ACHN (cell line): ENCODE data around the gene COQ9.
"Not testable (repeated sequence)": the region's sequence is repeated elsewhere in the genome, so short reads cannot be mapped to it uniquely, and the experiment has no call there.

Source experiments
- DNase-seq: peaks from one replicate; pipeline ENCODE4 v3.0.0-alpha.2; 2015
- in situ Hi-C: cut with HindIII; loops from 2 replicates; pipeline ENCODE4 v1.10.0; 2017; ENCODE audit warnings: low sequenced_read_pairs, low pct_ligation_motif_present, low pct_unique_long_range_greater_than_20kb

The COQ9 gene

GRCh38 chr16:57447186-57447962 is at the start of gene COQ9, which contains the start of gene CIAPIN1:
Gene COQ9, plus strand, starts transcription at chr16:57447479. Its CDS starts 27 bp downstream, at chr16:57447506.
Gene CIAPIN1, minus strand, starts transcription at chr16:57447385. Its CDS starts 6,457 bp downstream, at chr16:57440928.
- in situ Hi-C loops = no loop called here
- peak; percentile 97 for DNase-seq

- in situ Hi-C loops, DNase-seq: not testable (repeated sequence)
Observed at GRCh38 chr16:57397493-57397892, 49.8 kb upstream of the COQ9 start.

- DNase-seq = no peak
- in situ Hi-C loops = no loop called here
Observed at GRCh38 chr16:57401943-57402640, 45.2 kb upstream of the COQ9 start.

DNA sequence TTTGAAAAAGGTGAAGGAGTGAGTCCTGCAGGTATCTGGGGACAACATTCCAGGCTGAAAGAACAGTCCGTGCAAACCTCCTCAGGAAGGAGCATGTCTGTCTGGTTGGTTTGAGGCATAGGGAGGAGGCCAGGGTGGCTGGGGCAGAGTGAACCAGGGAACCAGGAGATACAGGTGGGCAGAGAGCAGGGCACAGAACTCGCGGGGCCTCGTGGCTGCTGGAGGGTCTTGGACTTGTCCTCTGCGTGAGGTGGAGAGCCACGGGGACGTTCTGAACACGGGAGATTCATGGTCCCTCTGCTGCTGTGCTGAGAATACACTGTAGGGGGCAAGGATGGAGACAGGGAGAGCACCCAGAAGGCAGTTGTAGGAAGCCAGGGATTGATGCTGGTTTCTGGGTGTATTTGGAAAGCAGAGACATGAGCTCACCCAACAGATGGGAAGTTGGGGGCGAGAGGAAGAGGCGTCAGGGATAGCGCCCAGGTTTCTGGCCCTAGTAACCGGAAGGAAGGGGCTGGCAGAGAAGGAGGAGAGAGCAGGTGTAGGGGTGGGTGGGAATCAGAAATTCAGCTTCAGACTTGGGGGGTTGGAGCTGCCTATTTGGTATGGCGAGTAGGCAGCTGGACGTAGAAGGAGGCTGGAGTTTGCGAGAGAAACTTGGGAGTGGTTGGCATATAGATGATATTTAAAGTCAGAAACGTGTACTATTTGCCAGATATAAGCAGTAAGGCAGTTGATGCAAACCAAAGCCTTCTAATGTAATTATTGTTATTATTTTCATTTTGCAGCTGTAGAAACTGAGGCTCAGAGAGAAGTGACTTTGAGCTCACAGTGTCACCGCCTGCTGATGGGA is 43.1 kb upstream of the COQ9 start, which contains the start of gene CCL17:
CCL17 (plus strand) TSS at position 803 of the 853 bp plus-strand sequence. CDS start 9,166 bp downstream, outside the sequence.
- in situ Hi-C loops = no loop called here
- DNase-seq = no peak

DNA sequence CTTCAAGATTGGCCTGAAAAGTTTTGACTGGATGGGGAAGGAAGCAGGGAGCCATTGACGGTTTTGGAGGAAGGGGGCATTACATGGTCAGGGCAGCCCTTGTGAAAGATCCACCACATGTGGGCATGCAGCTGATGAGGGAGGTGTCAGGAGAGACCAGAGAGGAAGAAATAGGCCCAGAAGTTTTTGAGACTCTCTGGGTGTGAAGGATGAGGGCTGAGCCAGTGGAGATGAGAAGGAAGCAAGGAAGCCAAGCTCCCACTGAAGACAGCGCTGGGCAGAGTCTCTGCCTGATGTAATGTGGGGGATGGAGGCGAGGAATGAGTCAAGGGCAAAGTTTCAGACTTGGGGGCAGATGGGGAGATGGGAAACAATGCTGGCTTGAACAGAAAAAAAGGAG is 42.2 kb upstream of the COQ9 start:
- in situ Hi-C loops = no loop called here
- DNase-seq = no peak

DNA sequence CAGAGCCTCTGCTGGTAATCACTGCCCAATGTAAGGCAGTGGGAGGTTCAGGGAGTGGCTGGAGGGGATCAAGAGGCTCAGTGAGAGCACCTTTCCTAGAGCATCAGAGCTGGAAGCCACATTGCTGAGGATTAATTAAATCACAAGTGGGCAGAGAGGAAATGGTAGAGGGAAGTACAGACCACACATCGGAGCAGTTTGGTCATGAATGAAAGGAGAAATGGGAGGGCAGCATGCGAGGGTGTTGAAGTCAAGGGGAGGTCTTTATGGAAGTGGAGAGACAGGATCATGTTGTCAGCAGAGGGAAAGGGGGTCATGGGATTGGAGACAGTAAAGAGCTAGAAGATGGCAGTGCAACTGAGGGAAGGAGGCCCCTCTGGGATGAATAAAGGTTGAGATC is 40.4 kb upstream of the COQ9 start:
- no peak for DNase-seq
- in situ Hi-C loops = no loop called here

DNA sequence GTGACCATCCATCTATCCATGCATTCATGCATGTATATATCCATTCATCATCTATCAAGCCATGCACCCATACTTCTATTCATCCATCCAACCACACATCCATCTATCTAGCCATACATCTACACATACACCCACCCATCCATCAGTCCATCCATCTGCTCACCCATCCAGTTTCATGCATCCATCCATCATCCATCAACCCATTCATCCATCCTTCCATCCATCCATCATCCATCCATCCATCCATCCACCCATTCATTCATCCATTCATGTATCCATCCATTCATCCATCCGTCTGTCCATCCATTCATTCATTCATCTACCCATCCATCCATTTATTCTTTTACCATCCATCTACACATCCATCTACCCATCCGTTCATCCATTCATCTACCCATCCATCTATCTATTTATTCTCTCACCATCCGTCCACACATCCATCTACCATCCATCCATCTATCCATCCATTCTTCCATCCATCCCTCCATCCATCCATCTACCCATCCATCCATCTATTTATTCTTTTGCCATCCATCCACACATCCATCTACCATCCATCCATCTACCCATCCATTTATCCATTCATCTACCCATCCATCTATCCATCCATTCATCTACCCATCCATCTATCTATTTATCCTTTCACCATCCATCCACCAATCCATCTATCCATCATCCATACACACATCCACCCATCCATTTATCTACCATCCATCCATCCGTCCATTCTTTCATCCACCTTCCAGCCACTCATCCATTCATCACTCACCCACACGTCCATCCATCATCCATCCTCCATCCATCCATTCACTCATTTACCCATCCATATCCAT is 39.5 kb upstream of the COQ9 start:
- in situ Hi-C loops = no loop called here

DNA sequence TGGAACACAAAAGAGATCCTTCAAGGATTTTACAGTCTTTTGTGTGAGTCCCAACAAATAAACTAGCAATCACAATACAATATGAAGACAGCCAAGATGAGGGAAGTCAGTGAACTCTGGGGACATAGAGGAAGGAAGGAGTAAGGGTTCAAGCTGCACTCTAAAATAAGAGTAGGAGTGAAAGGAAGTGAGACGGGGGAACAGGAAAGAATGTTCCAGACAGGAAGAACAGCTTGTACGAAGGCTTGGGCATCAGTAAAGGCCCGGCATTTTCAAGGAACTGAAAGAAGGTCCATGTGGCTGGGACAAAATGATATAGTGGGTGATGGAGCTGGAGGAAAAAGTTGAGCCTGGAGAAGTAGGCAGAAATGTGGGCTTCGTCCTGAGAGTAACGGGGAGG is 38.2 kb upstream of the COQ9 start:
- in situ Hi-C loops = no loop called here
- no peak for DNase-seq

More for the DNA sequence above, 39.5 kb upstream of the COQ9 start:
- no peak for DNase-seq

DNA sequence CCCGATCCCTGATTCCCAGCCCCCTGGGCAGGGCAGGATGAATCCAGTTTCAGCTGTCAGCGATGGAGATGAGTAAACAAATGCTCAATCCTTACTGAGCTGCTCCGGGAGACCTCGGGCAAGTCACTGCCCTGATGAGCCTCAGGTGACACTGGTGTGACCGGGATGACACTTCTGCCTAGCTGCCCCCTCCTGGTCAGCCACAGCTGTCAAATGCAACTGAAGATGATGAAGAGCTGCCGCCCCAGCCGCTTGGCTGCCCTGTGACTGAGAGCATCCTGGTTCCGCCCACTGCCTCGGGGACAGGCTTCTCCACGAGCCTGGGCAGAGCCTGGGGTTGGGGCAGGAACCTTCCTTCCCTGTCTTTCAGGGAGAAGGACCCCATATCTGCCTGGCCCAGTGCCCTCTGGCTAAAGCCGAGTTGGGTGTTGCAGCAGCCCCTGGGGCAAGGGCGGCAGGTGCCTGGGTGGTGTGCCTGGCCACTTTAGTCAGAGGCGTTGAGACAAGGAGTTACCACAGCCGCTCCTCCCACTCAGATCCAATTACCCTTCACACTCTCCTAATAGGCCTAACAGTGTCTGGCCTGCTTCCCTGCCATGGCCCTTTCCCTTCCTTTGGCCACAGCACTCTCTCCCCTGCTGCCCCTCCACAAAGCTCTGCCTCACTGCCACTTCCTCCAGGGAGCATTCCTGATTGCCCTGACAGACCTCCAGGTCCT is 37.2 kb upstream of the COQ9 start:
- no peak for DNase-seq
- in situ Hi-C loops = no loop called here

GRCh38 chr16:57411362-57411976 is 35.8 kb upstream of the COQ9 start:
- in situ Hi-C loops = no loop called here
- DNase-seq = no peak

DNA sequence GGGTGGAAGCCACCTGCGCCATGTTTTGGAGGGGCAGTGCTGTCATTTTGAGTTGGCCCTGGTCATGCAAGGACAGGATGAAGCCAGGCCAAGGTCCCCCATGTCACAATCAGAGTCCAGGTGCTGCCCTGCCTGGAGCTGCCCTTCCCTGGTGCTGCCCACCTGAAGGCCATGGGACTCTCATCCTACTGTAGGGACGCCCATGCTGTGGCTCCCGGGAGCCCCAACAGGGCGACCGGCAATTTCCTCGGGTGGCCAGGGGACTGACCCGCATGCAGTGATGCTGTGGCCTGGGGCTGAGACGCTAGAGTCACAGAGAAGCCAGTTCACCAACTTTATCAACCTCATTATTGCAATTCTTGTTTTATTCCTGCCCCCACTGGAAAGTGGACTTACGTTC is 34.7 kb upstream of the COQ9 start:
- no peak for DNase-seq
- in situ Hi-C loops = no loop called here

GRCh38 chr16:57413301-57413730 is 34.0 kb upstream of the COQ9 start:
- in situ Hi-C loops = no loop called here
- no peak for DNase-seq

DNA sequence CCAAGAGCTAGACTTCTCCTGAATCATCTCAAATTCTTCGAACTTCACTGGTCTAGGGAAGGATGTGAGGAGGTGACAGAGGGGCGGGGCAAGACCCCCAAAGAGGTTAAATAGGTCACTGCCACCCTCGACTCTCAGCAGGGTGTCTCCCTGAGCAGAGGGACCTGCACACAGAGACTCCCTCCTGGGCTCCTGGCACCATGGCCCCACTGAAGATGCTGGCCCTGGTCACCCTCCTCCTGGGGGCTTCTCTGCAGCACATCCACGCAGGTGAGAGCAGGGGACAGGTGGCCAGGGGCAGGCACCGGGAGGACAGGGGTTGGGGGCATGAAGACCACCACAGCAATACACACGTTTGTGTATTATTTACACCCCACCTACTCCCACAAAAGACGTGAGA is 33.5 kb upstream of the COQ9 start:
- in situ Hi-C loops = no loop called here
- DNase-seq = no peak

GRCh38 chr16:57416084-57416483 is 31.2 kb upstream of the COQ9 start:
- no peak for DNase-seq
- in situ Hi-C loops = no loop called here

GRCh38 chr16:57419506-57419905 is 27.8 kb upstream of the COQ9 start:
- in situ Hi-C loops = no loop called here
- DNase-seq = no peak

DNA sequence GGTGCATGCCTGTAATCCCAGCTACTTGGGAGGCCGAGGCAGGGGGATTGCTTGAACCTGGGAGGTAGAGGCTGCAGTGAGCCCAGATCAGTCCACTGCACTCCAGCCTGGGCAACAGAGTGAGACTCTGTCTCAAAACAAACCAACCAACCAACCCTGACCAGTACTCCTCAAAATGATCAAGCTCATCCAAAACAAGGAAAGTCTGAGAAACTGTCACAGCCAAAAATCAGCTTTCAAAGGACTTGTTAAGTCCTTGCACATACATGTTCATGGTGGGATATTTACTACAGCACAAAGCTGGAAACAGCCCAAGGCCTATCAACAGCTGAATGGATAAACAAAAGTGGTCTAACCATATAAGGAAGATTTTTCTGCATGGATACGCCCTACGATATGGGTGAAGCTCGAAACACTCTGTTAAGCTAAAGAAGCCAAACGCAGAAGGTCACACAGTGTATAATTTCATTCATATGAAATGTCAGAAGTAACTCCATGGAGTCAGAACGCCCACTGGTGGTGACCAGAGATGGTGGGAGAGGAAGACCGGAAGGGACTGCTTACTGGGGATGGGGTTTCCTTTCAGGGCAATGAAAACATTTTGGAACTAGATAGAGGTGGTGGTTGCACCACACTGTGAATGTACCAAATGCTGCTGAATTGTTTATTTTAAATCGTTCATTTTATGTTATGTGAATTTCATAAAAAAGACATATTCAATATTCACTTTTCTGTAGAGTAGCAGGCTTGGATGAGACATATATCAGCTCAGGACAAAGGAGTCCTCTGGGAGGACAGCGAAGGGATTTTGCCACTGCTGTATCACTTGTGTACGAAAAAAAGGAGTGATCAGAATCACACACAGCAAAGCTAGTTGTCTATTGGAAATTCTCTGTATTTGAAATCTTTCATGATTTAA is 25.0 kb upstream of the COQ9 start:
- in situ Hi-C loops = no loop called here
- DNase-seq = peak; percentile 60
